ENCODE data around the gene SYCP3.
A peak's percentile ranks its signal among the peaks of the same experiment; 100 is the strongest.

SYCP3 gene

GRCh38 chr12:101777485-101777884 lies 38.2 kb upstream of the SYCP3 start:
- Histone ChIP-seq H3K4me3 (ENCODE audit: low read depth, low read length) (no peak overlapping the region), H3K9ac (ENCODE audit: low read length) (no peak overlapping the region), H3K27me3 (ENCODE audit: control insufficient read depth, insufficient read depth, low read length) (no peaks in the 10 kb centered on the region), H3K27ac (ENCODE audit: low read depth, low read length) (no peak overlapping the region), H3K36me3 (ENCODE audit: control insufficient read depth, insufficient read depth, low read length) (peaks cover 35% of the 10 kb centered on the region; the same call in 1 of the 2 replicates), H3K4me1 (ENCODE audit: control insufficient read depth, insufficient read depth, low read length) (no peaks in the 10 kb centered on the region), H3K9me3 (ENCODE audit: control insufficient read depth, insufficient read depth, low read depth, low read length) (no peaks in the 10 kb centered on the region)

DNA sequence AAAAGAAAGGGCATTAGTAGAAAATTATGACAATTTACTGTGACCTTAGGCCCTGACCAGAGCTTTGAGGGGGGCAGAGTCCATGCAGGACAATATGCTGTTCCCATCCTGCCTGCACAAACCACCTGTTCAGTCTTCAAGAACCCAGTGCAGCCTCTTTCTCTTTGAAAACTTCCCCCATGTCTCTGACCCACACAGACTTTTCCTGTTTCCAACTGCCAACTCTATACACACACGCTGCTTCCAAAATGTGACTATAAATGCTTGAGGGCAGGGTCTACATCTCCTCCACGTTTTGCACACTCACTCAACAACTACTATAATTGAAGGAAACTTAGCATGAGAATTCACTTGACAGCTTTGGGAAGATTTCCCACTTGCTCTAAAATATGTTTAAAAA lies 36.6 kb upstream of the SYCP3 start:
- H3K27ac ChIP-seq (ENCODE audit: low read depth, low read length), result no peak overlapping the region
- H3K9me3 ChIP-seq (ENCODE audit: control insufficient read depth, insufficient read depth, low read depth, low read length), result no peaks in the 10 kb centered on the region
- no peak overlapping the region for H3K9ac ChIP-seq (ENCODE audit: low read length)
- H3K4me1 ChIP-seq (ENCODE audit: control insufficient read depth, insufficient read depth, low read length), result no peaks in the 10 kb centered on the region
- no peak overlapping the region for H3K4me3 ChIP-seq (ENCODE audit: low read depth, low read length)
- H3K27me3 ChIP-seq (ENCODE audit: control insufficient read depth, insufficient read depth, low read length), result no peaks in the 10 kb centered on the region
- H3K36me3 ChIP-seq (ENCODE audit: control insufficient read depth, insufficient read depth, low read length), result peaks cover 37% of the 10 kb centered on the region; the same call in 1 of the 2 replicates

DNA sequence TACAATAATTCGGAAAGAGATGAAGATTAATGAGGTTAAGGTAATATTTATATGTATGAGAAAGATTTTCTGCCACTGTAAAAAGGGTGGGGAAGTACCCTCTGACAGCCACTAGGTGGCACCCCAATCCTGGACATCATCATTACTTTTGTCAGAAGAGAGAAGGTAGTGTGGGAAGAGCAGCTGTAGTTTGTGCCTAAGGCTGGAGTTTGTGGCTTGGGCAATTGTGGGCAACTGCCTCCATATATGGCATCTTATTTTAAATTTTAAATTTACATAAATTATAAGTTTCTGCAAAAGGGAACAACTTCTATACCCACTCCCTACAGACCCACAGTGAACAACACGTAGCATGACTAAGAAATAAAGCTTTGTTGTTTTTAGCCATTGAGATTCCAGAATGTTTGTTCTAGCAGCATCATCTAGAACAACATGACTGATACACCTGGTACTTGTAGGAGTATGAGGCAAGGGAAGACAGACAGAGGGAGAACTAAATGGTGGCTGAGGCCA lies 34.4 kb upstream of the SYCP3 start:
- no peaks in the 10 kb centered on the region for H3K9me3 ChIP-seq (ENCODE audit: control insufficient read depth, insufficient read depth, low read depth, low read length)
- no peaks in the 10 kb centered on the region for H3K27me3 ChIP-seq (ENCODE audit: control insufficient read depth, insufficient read depth, low read length)
- no peak overlapping the region for H3K27ac ChIP-seq (ENCODE audit: low read depth, low read length)
- no peak overlapping the region for H3K4me3 ChIP-seq (ENCODE audit: low read depth, low read length)
- no peaks in the 10 kb centered on the region for H3K4me1 ChIP-seq (ENCODE audit: control insufficient read depth, insufficient read depth, low read length)
- H3K36me3 ChIP-seq (ENCODE audit: control insufficient read depth, insufficient read depth, low read length), result peaks cover 42% of the 10 kb centered on the region
- H3K9ac ChIP-seq (ENCODE audit: low read length), result no peak overlapping the region

DNA sequence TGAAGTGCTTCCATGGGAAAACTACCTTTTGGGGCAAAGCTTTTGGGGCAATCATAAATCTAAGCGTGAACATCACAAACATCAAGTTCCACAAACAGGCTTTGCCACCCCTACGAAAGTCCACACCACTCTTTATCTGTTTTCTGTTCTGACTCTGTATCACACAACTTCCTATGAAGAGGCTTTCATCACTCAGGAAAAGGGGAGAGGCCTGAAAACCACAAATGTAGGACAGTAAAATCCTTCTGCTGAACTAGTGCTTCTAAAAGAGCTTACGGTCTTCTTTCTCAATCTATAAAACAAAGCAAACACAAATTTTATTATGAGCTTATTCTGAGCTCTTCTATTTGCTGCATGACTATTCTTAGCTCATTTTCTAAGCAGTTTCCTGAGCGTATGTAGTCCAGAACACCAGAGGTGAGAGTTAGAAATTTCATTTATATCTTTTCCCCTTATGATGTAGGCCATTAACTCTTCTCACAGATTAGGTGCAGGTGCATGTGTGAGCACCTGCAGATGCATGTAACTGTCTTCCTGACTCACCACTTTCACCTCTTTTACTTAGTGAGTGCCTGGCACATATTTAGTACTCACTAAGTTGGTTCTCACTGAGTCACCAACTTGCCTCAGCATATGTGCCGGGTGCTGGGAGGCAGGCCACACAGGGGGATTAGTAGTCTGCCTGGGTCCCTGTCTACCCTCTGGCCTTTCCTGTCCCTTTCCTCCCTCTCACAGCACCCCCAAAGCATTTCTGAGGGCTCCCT lies 32.9 kb upstream of the SYCP3 start:
- H3K9ac ChIP-seq (ENCODE audit: low read length), result no peak overlapping the region
- no peak overlapping the region for H3K4me3 ChIP-seq (ENCODE audit: low read depth, low read length)
- no peaks in the 10 kb centered on the region for H3K27me3 ChIP-seq (ENCODE audit: control insufficient read depth, insufficient read depth, low read length)
- H3K36me3 ChIP-seq (ENCODE audit: control insufficient read depth, insufficient read depth, low read length), result peaks cover 46% of the 10 kb centered on the region
- H3K4me1 ChIP-seq (ENCODE audit: control insufficient read depth, insufficient read depth, low read length), result no peaks in the 10 kb centered on the region
- H3K27ac ChIP-seq (ENCODE audit: low read depth, low read length), result no peak overlapping the region
- H3K9me3 ChIP-seq (ENCODE audit: control insufficient read depth, insufficient read depth, low read depth, low read length), result no peaks in the 10 kb centered on the region

GRCh38 chr12:101769865-101770264 lies 30.6 kb upstream of the SYCP3 start:
- Histone ChIP-seq H3K9me3 (ENCODE audit: control insufficient read depth, insufficient read depth, low read depth, low read length) (no peaks in the 10 kb centered on the region), H3K4me1 (ENCODE audit: control insufficient read depth, insufficient read depth, low read length) (no peaks in the 10 kb centered on the region), H3K27me3 (ENCODE audit: control insufficient read depth, insufficient read depth, low read length) (no peaks in the 10 kb centered on the region), H3K9ac (ENCODE audit: low read length) (no peak overlapping the region), H3K4me3 (ENCODE audit: low read depth, low read length) (no peak overlapping the region), H3K27ac (ENCODE audit: low read depth, low read length) (no peak overlapping the region), H3K36me3 (ENCODE audit: control insufficient read depth, insufficient read depth, low read length) (peaks cover 53% of the 10 kb centered on the region)

DNA sequence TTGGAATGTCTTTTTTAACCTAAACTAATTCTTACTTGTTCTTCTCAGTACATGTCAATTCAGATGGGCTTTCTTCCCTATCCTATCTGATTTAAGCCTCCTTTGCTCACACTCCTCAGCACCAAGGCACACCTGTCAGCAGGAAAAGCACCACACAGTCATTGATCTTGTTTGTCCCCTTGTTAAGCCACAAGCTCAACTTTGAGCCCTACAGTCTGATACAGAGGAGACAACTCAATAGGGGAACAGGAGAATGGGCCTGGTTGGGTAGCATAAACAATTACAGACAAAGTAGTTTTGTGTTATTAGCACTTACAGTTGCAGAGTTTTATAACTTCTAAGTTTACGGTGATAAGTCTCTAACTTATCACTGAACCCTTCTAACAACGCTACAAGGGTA lies 29.5 kb upstream of the SYCP3 start:
- Histone ChIP-seq H3K9ac (ENCODE audit: low read length) (no peak overlapping the region), H3K4me1 (ENCODE audit: control insufficient read depth, insufficient read depth, low read length) (no peaks in the 10 kb centered on the region), H3K27me3 (ENCODE audit: control insufficient read depth, insufficient read depth, low read length) (no peaks in the 10 kb centered on the region), H3K9me3 (ENCODE audit: control insufficient read depth, insufficient read depth, low read depth, low read length) (no peaks in the 10 kb centered on the region), H3K4me3 (ENCODE audit: low read depth, low read length) (no peak overlapping the region), H3K27ac (ENCODE audit: low read depth, low read length) (no peak overlapping the region), H3K36me3 (ENCODE audit: control insufficient read depth, insufficient read depth, low read length) (peaks cover 63% of the 10 kb centered on the region)

DNA sequence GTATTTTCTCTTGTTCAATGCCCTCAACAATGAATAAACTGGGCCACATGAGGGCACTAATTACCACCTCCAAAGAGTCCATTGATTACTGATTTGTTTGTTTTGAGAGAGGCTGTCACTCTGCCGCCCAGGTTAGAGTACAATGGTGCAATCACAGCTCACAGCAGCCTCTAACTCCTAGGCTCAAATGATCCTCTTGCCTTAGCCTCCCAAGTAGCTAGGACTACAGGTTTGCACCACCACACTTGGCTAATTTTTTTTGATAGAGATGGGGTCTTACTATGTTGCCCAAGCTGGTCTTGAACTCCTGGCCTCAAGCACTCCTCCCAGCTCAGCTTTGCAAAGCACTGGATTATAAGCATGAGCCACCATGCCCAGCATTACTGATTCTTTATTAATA lies 28.3 kb upstream of the SYCP3 start:
- Histone ChIP-seq H3K9ac (ENCODE audit: low read length) (no peak overlapping the region), H3K27ac (ENCODE audit: low read depth, low read length) (no peak overlapping the region), H3K4me3 (ENCODE audit: low read depth, low read length) (no peak overlapping the region), H3K9me3 (ENCODE audit: control insufficient read depth, insufficient read depth, low read depth, low read length) (no peaks in the 10 kb centered on the region), H3K36me3 (ENCODE audit: control insufficient read depth, insufficient read depth, low read length) (peaks cover 71% of the 10 kb centered on the region), H3K4me1 (ENCODE audit: control insufficient read depth, insufficient read depth, low read length) (no peaks in the 10 kb centered on the region), H3K27me3 (ENCODE audit: control insufficient read depth, insufficient read depth, low read length) (no peaks in the 10 kb centered on the region)

- Histone ChIP-seq H3K9ac (ENCODE audit: low read length) (no peak overlapping the region), H3K27ac (ENCODE audit: low read depth, low read length) (no peak overlapping the region), H3K9me3 (ENCODE audit: control insufficient read depth, insufficient read depth, low read depth, low read length) (no peaks in the 10 kb centered on the region), H3K27me3 (ENCODE audit: control insufficient read depth, insufficient read depth, low read length) (no peaks in the 10 kb centered on the region), H3K36me3 (ENCODE audit: control insufficient read depth, insufficient read depth, low read length) (peaks cover 73% of the 10 kb centered on the region), H3K4me3 (ENCODE audit: low read depth, low read length) (no peak overlapping the region), H3K4me1 (ENCODE audit: control insufficient read depth, insufficient read depth, low read length) (0 out of 2 replicates have a peak, but pooled peaks cover 3% of the 10 kb centered on the region)
These were observed 25.0 kb upstream of the SYCP3 start for GRCh38 chr12:101764051-101764792.

DNA sequence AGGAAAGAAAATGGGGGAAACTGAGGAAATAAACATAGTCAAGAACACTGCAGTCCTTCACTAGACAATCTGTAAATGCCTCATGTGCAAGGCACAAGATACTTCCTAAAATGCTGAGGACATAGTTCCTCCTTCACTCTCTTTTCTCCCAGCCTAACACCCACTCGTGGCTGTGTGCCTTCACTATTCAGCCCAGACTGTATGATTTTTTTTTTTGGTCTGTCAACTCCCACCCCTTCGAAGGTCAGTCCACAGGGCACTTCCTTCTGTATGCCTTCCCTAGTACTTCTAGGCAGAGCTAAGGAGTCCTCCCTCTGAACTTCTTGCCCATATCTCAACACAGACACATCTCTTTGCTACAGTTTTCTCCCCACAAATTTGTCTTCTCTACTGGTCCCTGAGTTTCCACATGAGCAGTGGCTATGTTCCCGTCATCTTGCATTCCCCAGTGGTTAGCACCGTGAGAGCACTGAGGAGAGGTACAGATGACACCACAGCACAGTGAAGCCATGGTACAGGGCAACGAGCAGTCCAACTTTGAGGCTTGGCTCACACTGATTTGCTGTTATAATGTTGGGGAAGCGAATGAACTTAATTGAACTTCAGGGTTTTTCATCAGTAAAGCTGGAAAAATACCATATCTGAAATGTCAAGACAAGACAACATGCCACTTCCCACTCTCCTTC lies 24.1 kb upstream of the SYCP3 start:
- 0 out of 2 replicates have a peak, but pooled peaks cover 3% of the 10 kb centered on the region for H3K4me1 ChIP-seq (ENCODE audit: control insufficient read depth, insufficient read depth, low read length)

DNA sequence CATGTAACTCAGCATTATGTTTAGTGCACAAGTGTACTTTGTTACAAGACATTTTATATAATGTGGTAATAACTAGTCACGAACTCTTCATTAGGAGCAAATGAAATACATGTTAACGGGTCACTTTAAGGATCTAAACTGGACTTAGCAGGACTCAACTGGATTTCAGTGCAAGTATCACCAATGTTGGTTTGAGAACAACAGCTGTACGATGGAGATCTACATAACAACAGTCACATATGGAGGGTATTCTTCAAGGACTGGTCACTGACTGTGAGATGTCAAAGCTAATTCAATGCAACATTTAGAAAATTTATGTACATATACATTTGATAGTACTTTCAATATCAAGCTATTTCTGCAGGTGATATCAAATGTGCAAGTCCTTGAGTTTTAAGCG lies 22.5 kb upstream of the SYCP3 start:
- H3K36me3 ChIP-seq (ENCODE audit: control insufficient read depth, insufficient read depth, low read length), result peaks cover 63% of the 10 kb centered on the region
- 0 out of 2 replicates have a peak, but pooled peaks cover 3% of the 10 kb centered on the region for H3K4me1 ChIP-seq (ENCODE audit: control insufficient read depth, insufficient read depth, low read length)
- no peaks in the 10 kb centered on the region for H3K9me3 ChIP-seq (ENCODE audit: control insufficient read depth, insufficient read depth, low read depth, low read length)
- no peak overlapping the region for H3K9ac ChIP-seq (ENCODE audit: low read length)
- H3K4me3 ChIP-seq (ENCODE audit: low read depth, low read length), result no peak overlapping the region
- no peaks in the 10 kb centered on the region for H3K27me3 ChIP-seq (ENCODE audit: control insufficient read depth, insufficient read depth, low read length)
- H3K27ac ChIP-seq (ENCODE audit: low read depth, low read length), result peak overlapping the region; percentile 32; the same call in 1 of the 2 replicates

More for the DNA sequence above, 24.1 kb upstream of the SYCP3 start:
- H3K4me3 ChIP-seq (ENCODE audit: low read depth, low read length), result no peak overlapping the region
- H3K36me3 ChIP-seq (ENCODE audit: control insufficient read depth, insufficient read depth, low read length), result peaks cover 70% of the 10 kb centered on the region
- H3K9ac ChIP-seq (ENCODE audit: low read length), result no peak overlapping the region
- H3K9me3 ChIP-seq (ENCODE audit: control insufficient read depth, insufficient read depth, low read depth, low read length), result no peaks in the 10 kb centered on the region
- H3K27me3 ChIP-seq (ENCODE audit: control insufficient read depth, insufficient read depth, low read length), result no peaks in the 10 kb centered on the region
- H3K27ac ChIP-seq (ENCODE audit: low read depth, low read length), result 0 out of 2 replicates have a peak overlapping the region, but pooled peaks have one; percentile 3
